B cell (primary cell): ENCODE results near the gene SNCAIP. TPM values are rescaled to one million over a fixed set of nuclear protein-coding genes. Genes with fewer than 3 reads are reported as not detected.

Source experiments
- ATAC-seq: fragments of 200-7000 bp; cut with Tn5 transposase; one replicate; pipeline ENCODE4 v1.10.0; 2021; ENCODE audit warnings: low read depth, mild to moderate bottlenecking, moderate number of reproducible peaks, moderate library complexity
- CTCF ChIA-PET: fragments of 350-600 bp; sonication (Branson Sonifier 250); formaldehyde crosslinking; loops from one replicate; lab custom pipeline; 2021; ENCODE audit warnings: antibody characterized with exemption, inconsistent platforms; lab: Charles Lee
- POLR2A ChIA-PET: fragments of 350-600 bp; sonication (Branson Sonifier 250); formaldehyde crosslinking; loops from one replicate; lab custom pipeline; 2021; ENCODE audit warnings: antibody characterized with exemption; lab: Charles Lee
- DNase-seq: peaks from one replicate; pipeline ENCODE4 v3.0.0; 2013
- H2AFZ ChIP-seq: 2 replicates; pipeline ENCODE4 v1.6.1; 2012; ENCODE audit warnings: mild to moderate bottlenecking, low read depth, low read length; ENCODE audit not compliant: insufficient read depth, poor library complexity, severe bottlenecking
- H3K27ac ChIP-seq, 2 donors: 1 replicate in 1 of 2; 2 replicates in 1 of 2; pipeline ENCODE4 v1.5.1; 2012 to 2013; ENCODE audit warnings: low read length in 2 of 2, mild to moderate bottlenecking in 2 of 2, moderate library complexity in 1 of 2
- H3K27me3 ChIP-seq, 4 experiments: fragments of 200-600 bp in 1 of 4; sonication (generic) in 1 of 4; replicated peaks in 1 of 4; 1 replicate in 2 of 4; 2 replicates in 2 of 4; pipeline versions ENCODE4 v1.6.1 to v1.7.0; 2013 to 2016; ENCODE audit warnings: low read length in 3 of 4, mild to moderate bottlenecking in 2 of 4, mixed read lengths in 1 of 4, moderate library complexity in 1 of 4; ENCODE audit not compliant: insufficient read depth in 4 of 4, control insufficient read depth in 3 of 4; ENCODE audit errors: control extremely low read depth in 1 of 4
- H3K36me3 ChIP-seq, 2 experiments: replicated peaks in 1 of 2; 1 replicate in 1 of 2; 2 replicates in 1 of 2; pipeline versions ENCODE4 v1.6.1 to v1.7.1; 2013; ENCODE audit warnings: low read length in 1 of 2; ENCODE audit not compliant: insufficient read depth in 2 of 2, control insufficient read depth in 1 of 2; ENCODE audit errors: control extremely low read depth in 1 of 2, extremely low read depth in 1 of 2
- H3K4me1 ChIP-seq, 2 donors: fragments of 200-600 bp in 1 of 2; sonication (generic) in 1 of 2; 1 replicate in 1 of 2; 2 replicates in 1 of 2; pipeline versions ENCODE4 v1.5.1 to v1.6.1; 2013 to 2017; ENCODE audit warnings: low read length in 2 of 2; ENCODE audit not compliant: control insufficient read depth in 2 of 2, insufficient read depth in 2 of 2
- H3K4me2 ChIP-seq: replicated peaks from 2 replicates; pipeline ENCODE3; 2012; ENCODE audit warnings: mild to moderate bottlenecking, low read depth, low read length; ENCODE audit not compliant: poor library complexity, severe bottlenecking
- H3K4me3 ChIP-seq, 5 experiments: fragments of 200-600 bp in 1 of 5; sonication (generic) in 1 of 5; 1 replicate in 3 of 5; 2 replicates in 2 of 5; pipeline versions ENCODE4 v1.5.1 to v1.7.0; 2011 to 2016; ENCODE audit warnings: low read length in 4 of 5, mild to moderate bottlenecking in 4 of 5, low read depth in 2 of 5, control low read depth in 1 of 5, moderate library complexity in 1 of 5; ENCODE audit not compliant: insufficient read depth in 1 of 5; ENCODE audit errors: control extremely low read depth in 1 of 5, extremely low read depth in 1 of 5
- H3K79me2 ChIP-seq: fragments of 200-600 bp; sonication (generic); one replicate; pipeline ENCODE4 v1.6.0; 2016; ENCODE audit warnings: low read length; ENCODE audit not compliant: control insufficient read depth, insufficient read depth
- H3K9ac ChIP-seq: fragments of 200-600 bp; sonication (generic); 2 replicates; pipeline ENCODE4 v1.6.1; 2017; ENCODE audit warnings: mild to moderate bottlenecking, low read length, moderate library complexity
- H3K9me3 ChIP-seq, 3 donors: one replicate each; pipeline versions ENCODE4 v1.6.1 to v1.7.1; 2013; ENCODE audit warnings: low read length in 2 of 3; ENCODE audit not compliant: control insufficient read depth in 2 of 3, insufficient read depth in 1 of 3; ENCODE audit errors: control extremely low read depth in 1 of 3
- H4K20me1 ChIP-seq: 2 replicates; pipeline ENCODE4 v1.6.0; 2012; ENCODE audit warnings: mild to moderate bottlenecking, low read length; ENCODE audit not compliant: insufficient read depth, control insufficient read depth, poor library complexity, severe bottlenecking
- H3K27ac Mint-ChIP-seq: one replicate; pipeline ENCODE4 v1.8.0; 2021; ENCODE audit warnings: mixed read lengths
- H3K27me3 Mint-ChIP-seq: one replicate; pipeline ENCODE4 v1.8.0; 2021; ENCODE audit warnings: mixed read lengths
- H3K4me1 Mint-ChIP-seq: one replicate; pipeline ENCODE4 v1.8.0; 2021; ENCODE audit warnings: mixed read lengths
- H3K4me3 Mint-ChIP-seq: one replicate; pipeline ENCODE4 v1.8.0; 2021; ENCODE audit warnings: mixed read lengths
- H3K9me3 Mint-ChIP-seq: one replicate; pipeline ENCODE4 v1.8.0; 2022; ENCODE audit warnings: mixed read lengths; ENCODE audit not compliant: insufficient read depth
- CTCF ChIP-seq: fragments of 200-600 bp; IDR thresholded peaks from one replicate; pipeline ENCODE4 v1.8.0; 2022; ENCODE audit warnings: antibody characterized with exemption, mild to moderate bottlenecking
- EZH2 ChIP-seq: IDR thresholded peaks from 2 replicates; pipeline ENCODE4 v1.6.1; 2012; ENCODE audit warnings: borderline replicate concordance, low read depth, mild to moderate bottlenecking, moderate library complexity, low read length; ENCODE audit not compliant: insufficient read depth, poor library complexity, severe bottlenecking
- WGBS: methylation state at CpG from one replicate; pipeline ENCODE4 v1.1.5; 2013; ENCODE audit warnings: missing lambda C conversion rate; ENCODE audit not compliant: insufficient coverage; 5-methylcytosine and 5-hydroxymethylcytosine counted together
- intact Hi-C: fragments of 100-400 bp; cut with micrococcal nuclease; formaldehyde crosslinking; loops from one replicate; pipeline ENCODE4 v1.10.0; 2022
- polyA plus RNA-seq: library from polyadenylated mRNA; depleted of rRNA; stranded (reverse); fragments of >200 nt; gene quantifications from 2 replicates; pipeline ENCODE4 v1.2.3, GENCODE V29; 2012
- total RNA-seq, 2 donors: library from RNA; stranded (reverse); fragments of 120-200 nt in 1 of 2; gene quantifications; 1 replicate in 1 of 2; 2 replicates in 1 of 2; pipeline versions ENCODE4 v1.2.3 to v1.2.4, GENCODE V29; 2013 to 2022

The SNCAIP gene
- total and polyA plus RNA-seq, 2 donors (not counting 1 experiment from before 2014, with no cell fraction given), result not detected

DNA sequence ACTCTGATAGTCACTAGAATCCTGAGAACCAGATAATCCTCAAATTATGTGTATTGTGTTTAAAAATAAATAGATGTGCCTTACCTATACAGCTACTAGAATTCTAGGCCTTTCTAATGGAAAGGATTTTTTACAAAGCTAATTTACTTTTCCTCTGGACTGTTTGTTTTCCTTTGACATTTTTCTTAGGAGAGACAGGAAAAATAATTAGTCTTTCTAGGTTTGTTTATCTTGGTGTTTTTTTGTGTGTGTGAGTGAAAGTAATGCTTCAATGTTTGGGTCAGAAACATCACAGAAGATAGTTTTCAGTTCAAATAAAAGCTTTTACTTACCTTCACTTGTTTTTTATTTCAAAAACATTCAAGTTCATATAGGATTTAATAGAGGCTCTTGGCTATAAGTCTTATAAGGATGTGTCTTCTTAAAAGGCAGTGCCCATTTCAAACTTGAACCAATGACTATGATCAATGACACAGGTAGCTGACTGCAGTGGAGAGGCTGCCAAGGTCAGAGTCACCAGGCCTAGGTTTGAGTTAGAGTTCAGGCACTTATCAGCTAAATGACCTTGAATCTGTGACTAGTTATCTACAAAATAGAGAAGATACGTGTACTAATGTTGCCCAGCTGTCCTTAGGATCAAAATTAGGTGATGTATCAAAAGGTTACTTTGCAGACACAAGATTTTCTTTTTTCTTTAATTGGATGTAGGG is 92.8 kb downstream of the SNCAIP start:
- intact Hi-C loops, result no loop called here
- POLR2A ChIA-PET, result no interaction called here
- peaks cover 4% of the 10 kb centered on the region for H3K27me3 Mint-ChIP-seq
- TF ChIP-seq CTCF, result no peak
- TF ChIP-seq EZH2, result no peak
- no CpG with 5 or more reads among the region's 1 CpG for WGBS
- Histone ChIP-seq H3K27me3 (no peaks in the 10 kb centered on the region), H3K4me1 (no peaks in the 10 kb centered on the region), H2AFZ (no peak overlapping the region), H4K20me1 (no peaks in the 10 kb centered on the region), H3K27ac (no peak overlapping the region), H3K36me3 (no peaks in the 10 kb centered on the region), H3K4me3 (no peak overlapping the region), H3K4me2 (no peak overlapping the region), H3K79me2 (no peaks in the 10 kb centered on the region), H3K9me3 (no peaks in the 10 kb centered on the region), H3K9ac (no peak overlapping the region)
- DNase-seq, result no peak
- no peaks in the 10 kb centered on the region for H3K9me3 Mint-ChIP-seq
- no peak overlapping the region for H3K4me3 Mint-ChIP-seq
- no peak overlapping the region for H3K27ac Mint-ChIP-seq
- CTCF ChIA-PET, result no interaction called here
- ATAC-seq, result no peak
- no peaks in the 10 kb centered on the region for H3K4me1 Mint-ChIP-seq

DNA sequence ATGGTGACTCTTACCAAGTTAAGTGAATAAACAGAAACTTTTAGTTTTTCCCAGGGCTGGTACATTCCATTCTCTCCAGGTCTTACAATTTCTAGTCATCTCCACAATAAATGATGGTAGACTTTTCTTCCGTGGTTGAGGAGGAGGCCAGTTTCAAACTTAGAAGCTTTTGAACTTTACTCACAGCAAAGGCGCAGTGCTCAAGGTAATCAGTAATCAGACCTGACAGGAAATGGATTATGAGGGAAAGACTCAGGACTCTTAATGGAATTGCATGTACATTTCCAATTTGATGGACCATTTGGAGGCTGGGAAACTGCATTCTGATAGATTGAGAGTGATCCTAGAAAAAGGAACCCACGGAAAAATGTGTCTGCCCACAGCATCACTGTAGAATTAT is 93.7 kb downstream of the SNCAIP start:
- H3K79me2 ChIP-seq, result no peaks in the 10 kb centered on the region
- H3K27me3 Mint-ChIP-seq, result no peaks in the 10 kb centered on the region
- DNase-seq (no peak), ATAC-seq (no peak)
- WGBS, result 100% methylated on average over 2 of the region's 3 CpGs
- no peak overlapping the region for H3K27ac Mint-ChIP-seq
- intact Hi-C loops, result no loop called here
- H3K9ac ChIP-seq, result no peak overlapping the region
- no peaks in the 10 kb centered on the region for H3K36me3 ChIP-seq
- H3K4me3 ChIP-seq, result no peak overlapping the region
- H3K9me3 ChIP-seq, result no peaks in the 10 kb centered on the region
- H3K4me1 Mint-ChIP-seq, result no peaks in the 10 kb centered on the region
- H4K20me1 ChIP-seq, result no peaks in the 10 kb centered on the region
- CTCF ChIA-PET, result no interaction called here
- POLR2A ChIA-PET, result no interaction called here
- H3K4me2 ChIP-seq, result no peak overlapping the region
- H3K4me1 ChIP-seq, result no peaks in the 10 kb centered on the region
- H3K27ac ChIP-seq, result no peak overlapping the region
- H3K9me3 Mint-ChIP-seq, result no peaks in the 10 kb centered on the region
- H3K4me3 Mint-ChIP-seq, result no peak overlapping the region
- TF ChIP-seq EZH2 (no peak), CTCF (no peak)
- no peak overlapping the region for H2AFZ ChIP-seq
- H3K27me3 ChIP-seq, result peaks cover 0 to 2% (median 0%) of the 10 kb centered on the region in 4 experiments
